K562 (cell line): Measurements from ENCODE around the gene ATP6V0C. TPM values are rescaled to one million over a fixed set of nuclear protein-coding genes. Genes with fewer than 3 reads are reported as not detected.
A peak's percentile ranks its signal among the peaks of the same experiment; 100 is the strongest.

Experiments
- ATAC-seq: fragments of 200-7000 bp; cut with Tn5 transposase; 3 replicates; pipeline ENCODE4 v1.9.1; 2020; ENCODE audit warnings: moderate library complexity
- Bru-seq: library from RNA; stranded (reverse); fragments of 400-500 nt; gene quantifications from one replicate; lab custom pipeline; 2021; lab: Mats Ljungman, UMichigan
- BruChase-seq, 2 experiments: library from RNA; stranded (reverse); fragments of 400-500 nt; gene quantifications; one replicate each; lab custom pipeline; 2021; lab: Mats Ljungman, UMichigan
- BruUV-seq: library from RNA; stranded (reverse); fragments of 400-500 nt; replicated peaks from 2 replicates; lab custom pipeline; 2021; lab: Mats Ljungman, UMichigan
- CTCF ChIA-PET: fragments of 300-600 bp; formaldehyde crosslinking; extraction: SDS; loops from one replicate; lab custom pipeline; 2021; ENCODE audit warnings: low intra/inter-chr PET ratio; lab: Yijun Ruan, JAX
- POLR2A ChIA-PET: fragments of 300-600, 350-650 bp; sonication (Branson Sonifier 250); formaldehyde crosslinking; extraction: SDS; loops from one replicate; lab custom pipeline; 2021; ENCODE audit warnings: antibody characterized with exemption, inconsistent platforms; lab: Yijun Ruan, JAX
- DNase-seq, 4 experiments: peaks; one replicate each; pipeline versions ENCODE4 v3.0.0 to v3.0.0-alpha.2; 2011 to 2018; ENCODE audit warnings: low spot score in 3 of 4, mixed read lengths in 3 of 4; ENCODE audit errors: extremely low read depth in 1 of 4
- FAIRE-seq: peaks from 2 replicates; lab custom pipeline; 2011; peaks lifted over from hg19 to GRCh38; lab: Jason Lieb, UNC
- H2AFZ ChIP-seq: 2 replicates; pipeline ENCODE4 v1.6.0; 2011; ENCODE audit warnings: low read depth, low read length, control low read depth, inconsistent platforms
- H3K27ac ChIP-seq: fragments of 200-600 bp; 3 replicates; pipeline ENCODE4 v1.8.0; 2011; ENCODE audit warnings: low read depth, mild to moderate bottlenecking, control low read depth, inconsistent platforms, low read length, moderate library complexity, mixed read lengths; ENCODE audit errors: extremely low read depth
- H3K27me3 ChIP-seq, 2 experiments: fragments of 300-600 bp in 1 of 2; 2 replicates in 1 of 2; 3 replicates in 1 of 2; pipeline versions ENCODE4 v1.6.0 to v1.8.0; 2011; ENCODE audit warnings: inconsistent platforms in 2 of 2, low read length in 2 of 2, mild to moderate bottlenecking in 1 of 2, mixed read lengths in 1 of 2, moderate library complexity in 1 of 2; ENCODE audit not compliant: control insufficient read depth in 2 of 2, insufficient read depth in 2 of 2
- H3K36me3 ChIP-seq: fragments of 300-600 bp; 3 replicates; pipeline ENCODE4 v1.8.0; 2011; ENCODE audit warnings: mild to moderate bottlenecking, low read length, inconsistent platforms; ENCODE audit not compliant: control insufficient read depth, insufficient read depth
- H3K4me1 ChIP-seq, 2 experiments: fragments of 200-600 bp in 1 of 2; replicated peaks in 1 of 2; 2 replicates in 1 of 2; 3 replicates in 1 of 2; pipeline versions ENCODE4 v1.5.1 to v1.8.0; 2011; ENCODE audit warnings: inconsistent platforms in 2 of 2, low read length in 2 of 2, mild to moderate bottlenecking in 1 of 2, mixed read lengths in 1 of 2, moderate library complexity in 1 of 2; ENCODE audit not compliant: control insufficient read depth in 2 of 2, insufficient read depth in 2 of 2
- H3K4me2 ChIP-seq: 2 replicates; pipeline ENCODE4 v1.6.1; 2011; ENCODE audit warnings: low read length, control low read depth, inconsistent platforms, mixed read lengths; ENCODE audit not compliant: insufficient read depth
- H3K4me3 ChIP-seq: fragments of 200-600 bp; sonication (generic), shearing (Covaris generic); 2 replicates; pipeline ENCODE4 v1.5.1; 2016; ENCODE audit warnings: control low read depth, inconsistent platforms
- H3K79me2 ChIP-seq: fragments of 200-600 bp; 3 replicates; pipeline ENCODE4 v1.8.0; 2011; ENCODE audit warnings: low read length, inconsistent platforms; ENCODE audit not compliant: control insufficient read depth, insufficient read depth
- H3K9ac ChIP-seq, 2 experiments: 2 replicates each; pipeline versions ENCODE4 v1.6.0 to v1.6.1; 2011; ENCODE audit warnings: low read depth in 2 of 2, low read length in 2 of 2, control low read depth in 1 of 2, inconsistent platforms in 1 of 2, mild to moderate bottlenecking in 1 of 2, mixed read lengths in 1 of 2; ENCODE audit not compliant: insufficient read depth in 1 of 2
- H3K9me1 ChIP-seq: one replicate; pipeline ENCODE4 v1.6.0; 2011; ENCODE audit warnings: inconsistent platforms, mild to moderate bottlenecking, low read length, moderate library complexity; ENCODE audit not compliant: control insufficient read depth, insufficient read depth
- H3K9me3 ChIP-seq: replicated peaks from 2 replicates; pipeline ENCODE4 v1.5.1; 2011; ENCODE audit warnings: low read depth, low read length, inconsistent platforms; ENCODE audit not compliant: control insufficient read depth, insufficient read depth
- H4K20me1 ChIP-seq: replicated peaks from 2 replicates; pipeline ENCODE4 v1.6.1; 2011; ENCODE audit warnings: low read length, inconsistent platforms, mixed read lengths; ENCODE audit not compliant: control insufficient read depth, insufficient read depth
- CHAMP1 ChIP-seq: fragments of 450-650 bp; IDR thresholded peaks from 2 replicates; pipeline ENCODE4 v1.6.1; 2016; ENCODE audit warnings: mild to moderate bottlenecking
- RAD51 ChIP-seq: fragments of 450-650 bp; IDR thresholded peaks from 2 replicates; pipeline ENCODE4 v1.7.1; 2016; ENCODE audit warnings: low read depth, mild to moderate bottlenecking, borderline replicate concordance
- SUPT5H ChIP-seq: fragments of 450-650 bp; IDR thresholded peaks from 2 replicates; pipeline ENCODE4 v1.6.1; 2016
- ZNF668 ChIP-seq: fragments of 250-450 bp; sonication (Bioruptor Pico); IDR thresholded peaks from 2 replicates; pipeline ENCODE4 v1.8.0; 2022; ENCODE audit warnings: mild to moderate bottlenecking, inconsistent platforms
- WGBS: fragments of 100-300 bp; shearing (Covaris generic); methylation state at CpG from one replicate; pipeline ENCODE4 v1.1.6; 2016; ENCODE audit warnings: low coverage, mixed read lengths; ENCODE audit not compliant: insufficient coverage; ENCODE audit errors: missing lambda C conversion rate; 5-methylcytosine and 5-hydroxymethylcytosine counted together
- in situ Hi-C: fragments of 300-500 bp; cut with MboI; formaldehyde crosslinking; loops from 4 replicates; pipeline ENCODE4 v1.15.0; 2018; ENCODE audit warnings: inconsistent platforms, mixed read lengths
- intact Hi-C: fragments of 100-400 bp; cut with micrococcal nuclease; formaldehyde crosslinking; loops from 2 replicates; pipeline ENCODE4 v1.14.2; 2022
- long read RNA-seq, 3 experiments: library from polyadenylated mRNA in 2 of 3; library from RNA in 1 of 3; unstranded in 2 of 3; stranded (forward) in 1 of 3; transcript quantifications; one replicate each; pipeline ENCODE4 v2.0.0, GENCODE V29; 2019 to 2022
- polyA minus RNA-seq, 3 experiments: library from RNA; depleted of rRNA, polyadenylated mRNA; stranded (reverse); fragments of >200 nt; gene quantifications; 2 replicates each; pipeline ENCODE4 v1.2.3, GENCODE V29; 2011
- polyA plus RNA-seq, 8 experiments: library from polyadenylated mRNA; depleted of rRNA in 4 of 8; stranded (reverse) in 5 of 8; unstranded in 3 of 8; fragments of >200 nt; fragmentation: Nextera tagmentation in 2 of 8; fragmentation: Illumina TruSeq in 1 of 8; extraction: Ambion mirVana in 2 of 8; extraction: Trizol in 1 of 8; gene quantifications; 2 replicates each; pipeline versions ENCODE4 v1.2.1 to v1.2.3, GENCODE V29; 2011 to 2014; ENCODE audit warnings: inconsistent platforms in 1 of 8, missing spikeins in 1 of 8
- total RNA-seq, 7 experiments: library from RNA; depleted of rRNA in 6 of 7; stranded (reverse); fragments of >200 nt in 6 of 7; fragmentation: Illumina TruSeq in 2 of 7; extraction: Trizol in 2 of 7; gene quantifications; 2 replicates each; pipeline versions ENCODE4 v1.2.1 to v1.2.3, GENCODE V29; 2011 to 2021; ENCODE audit warnings: low replicate concordance in 1 of 7
- TF ChIP-seq, protein P1 (sequence below), 2 experiments: fragments of 450-650 bp in 1 of 2; IDR thresholded peaks; 2 replicates each; pipeline ENCODE4 v1.6.1; 2011 to 2017; ENCODE audit warnings: low read depth in 2 of 2, antibody characterized with exemption in 1 of 2, borderline replicate concordance in 1 of 2, low read length in 1 of 2, mild to moderate bottlenecking in 1 of 2, mixed read lengths in 1 of 2; ENCODE audit not compliant: control insufficient read depth in 1 of 2

ATP6V0C gene
- 30.3 and 91.0 TPM in 2 replicates for total RNA-seq (2011; cell fraction: chromatin; rRNA removed; ENCODE audit: low replicate concordance)
- total RNA-seq (2011; cell fraction: nucleolus; rRNA removed), result 132 and 138 TPM in 2 replicates
- total RNA-seq (2011; cell fraction: nucleoplasm; rRNA removed), result 102 and 104 TPM in 2 replicates
- total RNA-seq (2014; rRNA removed) (28.4 and 48.6 TPM in 2 replicates), total RNA-seq (2014; rRNA removed; fragmentation: Illumina TruSeq; extraction: Trizol) (10.2 and 10.8 TPM in 2 replicates), total RNA-seq (2015; rRNA removed; fragmentation: Illumina TruSeq; extraction: Trizol) (22.7 and 24.3 TPM in 2 replicates), total RNA-seq (2021) (213 and 228 TPM in 2 replicates), polyA plus RNA-seq (2011; rRNA removed) (7.1 and 14.1 TPM in 2 replicates), polyA plus RNA-seq (2014; fragmentation: Illumina TruSeq; extraction: Trizol) (44.5 and 83.3 TPM in 2 replicates), polyA plus RNA-seq (2014; fragmentation: Nextera tagmentation; extraction: Ambion mirVana) (1 to 10 TPM; 2.9 to 5.2 TPM), polyA plus RNA-seq (2014; rRNA removed) (63.0 and 66.3 TPM in 2 replicates), polyA minus RNA-seq (2011; rRNA and poly(A)+ RNA removed) (4.5 and 5.5 TPM in 2 replicates), Bru-seq, nascent RNA (percentile 76 among the genes with signal in this experiment), BruChase-seq, experiment 1, labeled RNA remaining after a 2-hour chase (percentile 64 among the genes with signal in this experiment), BruChase-seq, experiment 2, labeled RNA remaining after a 6-hour chase (percentile 59 among the genes with signal in this experiment)
- polyA plus RNA-seq (2011; cell fraction: cytosol; rRNA removed), result 28.4 and 49.5 TPM in 2 replicates
- polyA plus RNA-seq (2011; cell fraction: nucleus; rRNA removed), result 18.4 and 28.6 TPM in 2 replicates
- 228 and 237 TPM in 2 replicates for polyA plus RNA-seq (2012)
- 81.8 and 143 TPM in 2 replicates for polyA minus RNA-seq (2011; cell fraction: cytosol; rRNA and poly(A)+ RNA removed)
- 8.2 and 10.8 TPM in 2 replicates for polyA minus RNA-seq (2011; cell fraction: nucleus; rRNA and poly(A)+ RNA removed)
- long read RNA-seq, experiment 1, transcript ATP6V0C-202 (2 exons, 1,081 nt), result minor isoform, 9 of 127 reads
- long read RNA-seq, experiment 1, transcript ATP6V0C-201 (3 exons, 1,175 nt), result major isoform, 116 of 127 reads
- long read RNA-seq, experiment 1, partial matches to known transcripts, result 1 of 127 reads
- long read RNA-seq, experiment 1, other reads (novel, unspliced or antisense), result 1 of 127 reads
- long read RNA-seq, experiment 2, transcript ATP6V0C-201 (3 exons, 1,175 nt), result major isoform, 417 of 427 reads
- long read RNA-seq, experiment 2, transcript ATP6V0C-202 (2 exons, 1,081 nt), result minor isoform, 8 of 427 reads
- long read RNA-seq, experiment 2, partial matches to known transcripts, result 1 of 427 reads
- long read RNA-seq, experiment 2, other reads (novel, unspliced or antisense), result 1 of 427 reads
- long read RNA-seq, experiment 3, transcript ATP6V0C-201 (3 exons, 1,175 nt), result major isoform, 23 of 23 reads
- long read RNA-seq, experiment 3, partial matches to known transcripts, result 0 of 23 reads
- long read RNA-seq, experiment 3, other reads (novel, unspliced or antisense), result 0 of 23 reads

- Histone ChIP-seq H3K4me1 (peaks cover 55 to 94% of the 10 kb centered on the region in 2 experiments), H4K20me1 (peaks cover 38% of the 10 kb centered on the region), H3K9me3 (no peaks in the 10 kb centered on the region), H3K4me2 (peak within 1 kb of the TSS; percentile 94), H3K9me1 (peaks cover 4% of the 10 kb centered on the region), H2AFZ (peak within 1 kb of the TSS; percentile 80), H3K9ac (peak within 1 kb of the TSS; percentile 90 to 96), H3K36me3 (peaks cover 32% of the 10 kb centered on the region), H3K4me3 (peak within 1 kb of the TSS; percentile 98), H3K27me3 (no peaks in the 10 kb centered on the region), H3K27ac (peak within 1 kb of the TSS; percentile 96), H3K79me2 (peaks cover 56% of the 10 kb centered on the region)
- POLR2A ChIA-PET, result interaction anchor here (0.6 to 2.1 kb wide), 8 partner anchors 11 to 641 kb away, joined by 3 to 6 read pairs (median 4); no protein-coding TSS in a partner anchor
- WGBS, result 4% methylated on average over 70 of the region's 122 CpGs
- DNase-seq, result peak; percentile 88 to 96 (median 92)
- in situ Hi-C loops, result no loop called here
- BruUV-seq, result no TSS peak
- intact Hi-C loops, result no loop called here
- peak; percentile 88 for ATAC-seq
- CTCF ChIA-PET, result interaction anchor here (1.0 to 1.1 kb wide), 2 partner anchors 11 to 39 kb away, joined by 4 to 5 read pairs; partner anchors contain the start of gene TBC1D24
- no peak for FAIRE-seq
- TF ChIP-seq CHAMP1, result no peak
- no peak for TF ChIP-seq ZNF668 (CRISPR knock-in tag)
- peak; percentile 94 for TF ChIP-seq SUPT5H
- TF ChIP-seq, protein P1, sequence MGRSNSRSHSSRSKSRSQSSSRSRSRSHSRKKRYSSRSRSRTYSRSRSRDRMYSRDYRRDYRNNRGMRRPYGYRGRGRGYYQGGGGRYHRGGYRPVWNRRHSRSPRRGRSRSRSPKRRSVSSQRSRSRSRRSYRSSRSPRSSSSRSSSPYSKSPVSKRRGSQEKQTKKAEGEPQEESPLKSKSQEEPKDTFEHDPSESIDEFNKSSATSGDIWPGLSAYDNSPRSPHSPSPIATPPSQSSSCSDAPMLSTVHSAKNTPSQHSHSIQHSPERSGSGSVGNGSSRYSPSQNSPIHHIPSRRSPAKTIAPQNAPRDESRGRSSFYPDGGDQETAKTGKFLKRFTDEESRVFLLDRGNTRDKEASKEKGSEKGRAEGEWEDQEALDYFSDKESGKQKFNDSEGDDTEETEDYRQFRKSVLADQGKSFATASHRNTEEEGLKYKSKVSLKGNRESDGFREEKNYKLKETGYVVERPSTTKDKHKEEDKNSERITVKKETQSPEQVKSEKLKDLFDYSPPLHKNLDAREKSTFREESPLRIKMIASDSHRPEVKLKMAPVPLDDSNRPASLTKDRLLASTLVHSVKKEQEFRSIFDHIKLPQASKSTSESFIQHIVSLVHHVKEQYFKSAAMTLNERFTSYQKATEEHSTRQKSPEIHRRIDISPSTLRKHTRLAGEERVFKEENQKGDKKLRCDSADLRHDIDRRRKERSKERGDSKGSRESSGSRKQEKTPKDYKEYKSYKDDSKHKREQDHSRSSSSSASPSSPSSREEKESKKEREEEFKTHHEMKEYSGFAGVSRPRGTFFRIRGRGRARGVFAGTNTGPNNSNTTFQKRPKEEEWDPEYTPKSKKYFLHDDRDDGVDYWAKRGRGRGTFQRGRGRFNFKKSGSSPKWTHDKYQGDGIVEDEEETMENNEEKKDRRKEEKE (IDR thresholded peaks at IDR 0.05; ENCODE audit: borderline replicate concordance in 1 of 2, control insufficient read depth in 1 of 2, low read depth in 2 of 2, low read length in 1 of 2), result 0 out of 4 replicates have a peak, but pooled peaks of 1 of the 2 experiments have one; percentile 35
- TF ChIP-seq RAD51, result peak; percentile 79
These were observed at the start of gene ATP6V0C for GRCh38 chr16:2513405-2514332. ATP6V0C (plus strand) TSS chr16:2513952; CDS start chr16:2514104, 152 bp downstream.
